ENCODE measurements around the gene SLC10A2. TPM values are rescaled to one million over a fixed set of nuclear protein-coding genes. Genes with fewer than 3 reads are reported as not detected.

SLC10A2 gene
- total RNA-seq, 2 experiments from 2014 or later, result not detected

GRCh38 chr13:103039183-103039582 lies 27.0 kb downstream of the SLC10A2 start:
- CTCF ChIA-PET (ENCODE audit: unreplicated experiment), result no interaction called here
- TF ChIP-seq, protein P1, sequence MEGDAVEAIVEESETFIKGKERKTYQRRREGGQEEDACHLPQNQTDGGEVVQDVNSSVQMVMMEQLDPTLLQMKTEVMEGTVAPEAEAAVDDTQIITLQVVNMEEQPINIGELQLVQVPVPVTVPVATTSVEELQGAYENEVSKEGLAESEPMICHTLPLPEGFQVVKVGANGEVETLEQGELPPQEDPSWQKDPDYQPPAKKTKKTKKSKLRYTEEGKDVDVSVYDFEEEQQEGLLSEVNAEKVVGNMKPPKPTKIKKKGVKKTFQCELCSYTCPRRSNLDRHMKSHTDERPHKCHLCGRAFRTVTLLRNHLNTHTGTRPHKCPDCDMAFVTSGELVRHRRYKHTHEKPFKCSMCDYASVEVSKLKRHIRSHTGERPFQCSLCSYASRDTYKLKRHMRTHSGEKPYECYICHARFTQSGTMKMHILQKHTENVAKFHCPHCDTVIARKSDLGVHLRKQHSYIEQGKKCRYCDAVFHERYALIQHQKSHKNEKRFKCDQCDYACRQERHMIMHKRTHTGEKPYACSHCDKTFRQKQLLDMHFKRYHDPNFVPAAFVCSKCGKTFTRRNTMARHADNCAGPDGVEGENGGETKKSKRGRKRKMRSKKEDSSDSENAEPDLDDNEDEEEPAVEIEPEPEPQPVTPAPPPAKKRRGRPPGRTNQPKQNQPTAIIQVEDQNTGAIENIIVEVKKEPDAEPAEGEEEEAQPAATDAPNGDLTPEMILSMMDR (conservative IDR thresholded peaks at IDR 0.05; ENCODE audit: low read length), result no peak
- no peak for TF ChIP-seq EZH2phosphoT487 (IDR thresholded peaks at IDR 0.05; ENCODE audit: borderline replicate concordance, low read depth, low read length)

DNA sequence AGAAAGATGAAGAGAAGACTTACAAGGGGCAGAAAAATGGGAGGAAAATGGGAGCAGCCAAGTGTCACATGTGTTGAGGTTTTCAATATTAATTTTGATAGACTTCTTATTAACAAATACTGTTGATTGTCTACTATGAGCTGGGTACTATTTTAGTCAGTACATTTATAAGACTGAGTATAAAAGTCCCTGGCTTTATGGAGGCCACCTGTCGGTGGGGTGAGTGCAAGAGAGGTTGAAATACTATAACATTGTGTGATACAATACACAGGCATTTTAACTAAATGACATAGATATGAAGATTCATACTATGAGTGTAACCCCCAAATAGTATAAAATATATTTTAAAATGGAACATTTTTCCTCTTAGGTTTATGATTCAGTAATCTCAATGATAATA lies 29.9 kb downstream of the SLC10A2 start:
- Histone ChIP-seq H3K4me2 (ENCODE audit: low read length) (no peak overlapping the region), H4K20me1 (ENCODE audit: insufficient read depth, low read length) (no peaks in the 10 kb centered on the region), H3K36me3 (ENCODE audit: insufficient read depth, low read length) (peaks cover 10% of the 10 kb centered on the region), H2AFZ (ENCODE audit: low read length) (peak overlapping the region; percentile 46; the same call in 1 of the 2 replicates), H3K27ac (ENCODE audit: low read depth, low read length, poor library complexity, severe bottlenecking) (no peak overlapping the region), H3K9me3 (ENCODE audit: low read length) (peaks cover 17% of the 10 kb centered on the region; the same call in 1 of the 2 replicates), H3K4me1 (ENCODE audit: insufficient read depth, low read length, poor library complexity, severe bottlenecking) (peaks cover 55% of the 10 kb centered on the region), H3K4me3 (ENCODE audit: low read depth, low read length, poor library complexity, severe bottlenecking) (no peak overlapping the region), H3K79me2 (ENCODE audit: insufficient read depth, low read depth, low read length) (no peaks in the 10 kb centered on the region), H3K9me2 (ENCODE audit: insufficient read depth, low read length) (no peaks in the 10 kb centered on the region)
- intact Hi-C loops (cut with micrococcal nuclease; ENCODE audit: unreplicated experiment), result no loop called here
- DNase-seq (ENCODE audit: low spot score), result no peak
- TF ChIP-seq, protein P1 (conservative IDR thresholded peaks at IDR 0.05; ENCODE audit: low read length), result peak; percentile 49
- TF ChIP-seq EZH2phosphoT487 (IDR thresholded peaks at IDR 0.05; ENCODE audit: borderline replicate concordance, low read depth, low read length), result no peak
- POLR2A ChIA-PET, result interaction anchor here (0.6 to 1.7 kb wide), 5 partner anchors 10 to 113 kb away, joined by 3 to 6 read pairs (median 4); no protein-coding TSS in a partner anchor
- CTCF ChIA-PET (ENCODE audit: unreplicated experiment), result no interaction called here
- BruUV-seq (replicated peaks), result no TSS peak

More at GRCh38 chr13:103039183-103039582, 27.0 kb downstream of the SLC10A2 start:
- Histone ChIP-seq H3K9me3 (ENCODE audit: low read length) (peaks cover 8% of the 10 kb centered on the region; the same call in 1 of the 2 replicates), H3K4me1 (ENCODE audit: insufficient read depth, low read length, poor library complexity, severe bottlenecking) (peaks cover 26% of the 10 kb centered on the region), H3K79me2 (ENCODE audit: insufficient read depth, low read depth, low read length) (no peaks in the 10 kb centered on the region), H3K27ac (ENCODE audit: low read depth, low read length, poor library complexity, severe bottlenecking) (no peak overlapping the region), H4K20me1 (ENCODE audit: insufficient read depth, low read length) (no peaks in the 10 kb centered on the region), H2AFZ (ENCODE audit: low read length) (no peak overlapping the region), H3K9me2 (ENCODE audit: insufficient read depth, low read length) (no peaks in the 10 kb centered on the region), H3K4me3 (ENCODE audit: low read depth, low read length, poor library complexity, severe bottlenecking) (no peak overlapping the region), H3K36me3 (ENCODE audit: insufficient read depth, low read length) (peaks cover 10% of the 10 kb centered on the region), H3K4me2 (ENCODE audit: low read length) (no peak overlapping the region)
- intact Hi-C loops (cut with micrococcal nuclease; ENCODE audit: unreplicated experiment), result no loop called here
- BruUV-seq (replicated peaks), result no TSS peak
- no peak for DNase-seq (ENCODE audit: low spot score)
- POLR2A ChIA-PET, result no interaction called here

GRCh38 chr13:103033999-103034398 lies 32.2 kb downstream of the SLC10A2 start:
- peaks cover 74% of the 10 kb centered on the region for H3K4me1 ChIP-seq (ENCODE audit: insufficient read depth, low read length, poor library complexity, severe bottlenecking)
- H3K9me3 ChIP-seq (ENCODE audit: low read length), result peaks cover 19% of the 10 kb centered on the region; the same call in 1 of the 2 replicates
- H3K79me2 ChIP-seq (ENCODE audit: insufficient read depth, low read depth, low read length), result no peaks in the 10 kb centered on the region
- DNase-seq (ENCODE audit: low spot score), result peak; percentile 65
- peaks cover 10% of the 10 kb centered on the region for H3K36me3 ChIP-seq (ENCODE audit: insufficient read depth, low read length)
- intact Hi-C loops (cut with micrococcal nuclease; ENCODE audit: unreplicated experiment), result loop anchor here (1.0 to 5.0 kb wide), 2 partner anchors 97 to 106 kb away; no protein-coding TSS in a partner anchor
- no peak for TF ChIP-seq EZH2phosphoT487 (IDR thresholded peaks at IDR 0.05; ENCODE audit: borderline replicate concordance, low read depth, low read length)
- H3K4me3 ChIP-seq (ENCODE audit: low read depth, low read length, poor library complexity, severe bottlenecking), result peak overlapping the region; percentile 29
- peak overlapping the region; percentile 86 for H2AFZ ChIP-seq (ENCODE audit: low read length)
- BruUV-seq (replicated peaks), result no TSS peak
- H3K27ac ChIP-seq (ENCODE audit: low read depth, low read length, poor library complexity, severe bottlenecking), result peak overlapping the region; percentile 97
- H3K9me2 ChIP-seq (ENCODE audit: insufficient read depth, low read length), result no peaks in the 10 kb centered on the region
- ChIA-PET CTCF (ENCODE audit: unreplicated experiment) (interaction anchor here (0.6 kb wide), 1 partner anchor 131 kb away, joined by 9 read pairs; no protein-coding TSS in a partner anchor), POLR2A (interaction anchor here (0.6 to 0.9 kb wide), 2 partner anchors 25 to 101 kb away, joined by 3 read pairs; no protein-coding TSS in a partner anchor)
- no peaks in the 10 kb centered on the region for H4K20me1 ChIP-seq (ENCODE audit: insufficient read depth, low read length)
- peak overlapping the region; percentile 67 for H3K4me2 ChIP-seq (ENCODE audit: low read length)

Data from OCI-LY7 (cell line).